ENCODE measurements around the gene KIAA2012.

The KIAA2012 gene

DNA sequence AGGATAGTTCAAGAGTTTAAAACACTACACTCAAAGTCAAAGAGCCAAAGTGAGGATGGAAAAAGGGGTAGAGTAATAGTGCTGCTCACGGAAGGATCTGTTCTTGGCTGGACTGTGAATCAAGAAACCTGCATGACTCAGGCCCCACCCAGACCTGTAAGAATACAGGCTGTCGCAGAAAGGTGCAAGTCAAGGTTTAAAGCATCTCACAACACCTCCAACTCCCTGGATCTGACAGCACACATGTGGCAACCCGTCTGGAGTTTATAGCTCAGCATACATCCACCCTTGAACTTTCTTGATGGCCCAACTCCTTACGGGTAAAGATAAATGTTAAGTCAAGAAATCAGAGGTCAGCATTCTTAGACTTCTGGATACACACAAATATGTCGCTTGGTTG lies 6.3 kb downstream of the KIAA2012 start:
- Histone ChIP-seq H3K4me1 (ENCODE audit: low read length) (no peaks in the 10 kb centered on the region), H3K27ac (ENCODE audit: low read length) (no peak overlapping the region), H2AFZ (ENCODE audit: low read depth, low read length) (no peak overlapping the region), H3K79me2 (ENCODE audit: low read length) (no peaks in the 10 kb centered on the region), H3K4me2 (ENCODE audit: low read length) (no peak overlapping the region), H4K20me1 (ENCODE audit: insufficient read depth, low read length) (no peaks in the 10 kb centered on the region), H3K27me3 (ENCODE audit: low read depth, low read length) (no peaks in the 10 kb centered on the region), H3K4me3 (ENCODE audit: low read length) (no peak overlapping the region), H3K9ac (ENCODE audit: low read length) (no peak overlapping the region), H3K9me3 (ENCODE audit: insufficient read depth, low read length) (no peaks in the 10 kb centered on the region), H3K36me3 (replicated peaks; ENCODE audit: low read depth, low read length) (no peaks in the 10 kb centered on the region)
- TF ChIP-seq CTCF (IDR thresholded peaks at IDR 0.05; ENCODE audit: low read depth, low read length), result no peak
- TF ChIP-seq EZH2phosphoT487 (IDR thresholded peaks at IDR 0.05; ENCODE audit: low read depth), result no peak

- no peak overlapping the region for H3K9ac ChIP-seq (ENCODE audit: low read length)
- H3K4me3 ChIP-seq (ENCODE audit: low read length), result no peak overlapping the region
- no peaks in the 10 kb centered on the region for H4K20me1 ChIP-seq (ENCODE audit: insufficient read depth, low read length)
- no peaks in the 10 kb centered on the region for H3K36me3 ChIP-seq (replicated peaks; ENCODE audit: low read depth, low read length)
- no peak overlapping the region for H2AFZ ChIP-seq (ENCODE audit: low read depth, low read length)
- H3K27me3 ChIP-seq (ENCODE audit: low read depth, low read length), result no peaks in the 10 kb centered on the region
- H3K79me2 ChIP-seq (ENCODE audit: low read length), result no peaks in the 10 kb centered on the region
- no peaks in the 10 kb centered on the region for H3K9me3 ChIP-seq (ENCODE audit: insufficient read depth, low read length)
- no peak overlapping the region for H3K4me2 ChIP-seq (ENCODE audit: low read length)
- TF ChIP-seq CTCF (IDR thresholded peaks at IDR 0.05; ENCODE audit: low read depth, low read length) (no peak), EZH2phosphoT487 (IDR thresholded peaks at IDR 0.05; ENCODE audit: low read depth) (no peak)
- no peaks in the 10 kb centered on the region for H3K4me1 ChIP-seq (ENCODE audit: low read length)
- no peak overlapping the region for H3K27ac ChIP-seq (ENCODE audit: low read length)
Measured at GRCh38 chr2:202084265-202084664, 11.2 kb downstream of the KIAA2012 start.

DNA sequence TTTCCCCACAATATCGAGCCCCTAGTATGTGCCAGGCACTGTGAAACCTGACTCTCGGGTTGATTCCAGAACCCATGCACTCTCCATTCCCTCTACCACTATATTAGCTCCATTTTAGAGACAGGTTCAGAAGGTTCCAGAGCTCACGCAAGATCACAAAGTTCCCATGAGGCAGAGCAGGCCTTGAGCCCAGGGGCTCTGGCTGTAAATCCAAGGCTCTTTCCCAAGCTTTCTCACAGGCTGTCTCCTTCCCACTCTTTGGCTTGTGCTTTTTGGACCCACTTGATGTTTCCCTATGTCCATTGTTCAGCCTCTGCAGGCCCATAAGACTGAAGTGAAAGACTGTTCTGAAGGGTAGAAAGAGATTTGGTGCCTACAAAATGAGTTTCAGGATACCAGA lies 15.7 kb downstream of the KIAA2012 start:
- H3K4me3 ChIP-seq (ENCODE audit: low read length), result no peak overlapping the region
- no peaks in the 10 kb centered on the region for H3K79me2 ChIP-seq (ENCODE audit: low read length)
- H3K36me3 ChIP-seq (replicated peaks; ENCODE audit: low read depth, low read length), result no peaks in the 10 kb centered on the region
- H3K4me1 ChIP-seq (ENCODE audit: low read length), result no peaks in the 10 kb centered on the region
- TF ChIP-seq EZH2phosphoT487 (IDR thresholded peaks at IDR 0.05; ENCODE audit: low read depth), result no peak
- no peak for TF ChIP-seq CTCF (IDR thresholded peaks at IDR 0.05; ENCODE audit: low read depth, low read length)
- no peak overlapping the region for H3K27ac ChIP-seq (ENCODE audit: low read length)
- no peaks in the 10 kb centered on the region for H3K9me3 ChIP-seq (ENCODE audit: insufficient read depth, low read length)
- no peak overlapping the region for H3K4me2 ChIP-seq (ENCODE audit: low read length)
- H3K9ac ChIP-seq (ENCODE audit: low read length), result no peak overlapping the region
- H4K20me1 ChIP-seq (ENCODE audit: insufficient read depth, low read length), result no peaks in the 10 kb centered on the region
- no peak overlapping the region for H2AFZ ChIP-seq (ENCODE audit: low read depth, low read length)
- no peaks in the 10 kb centered on the region for H3K27me3 ChIP-seq (ENCODE audit: low read depth, low read length)

- no peak overlapping the region for H3K27ac ChIP-seq (ENCODE audit: low read length)
Measured at GRCh38 chr2:202090530-202090929, 17.5 kb downstream of the KIAA2012 start.

More at GRCh38 chr2:202090530-202090929, 17.5 kb downstream of the KIAA2012 start:
- H3K36me3 ChIP-seq (replicated peaks; ENCODE audit: low read depth, low read length), result no peaks in the 10 kb centered on the region
- H2AFZ ChIP-seq (ENCODE audit: low read depth, low read length), result no peak overlapping the region
- no peak for TF ChIP-seq CTCF (IDR thresholded peaks at IDR 0.05; ENCODE audit: low read depth, low read length)
- no peak for TF ChIP-seq EZH2phosphoT487 (IDR thresholded peaks at IDR 0.05; ENCODE audit: low read depth)
- no peak overlapping the region for H3K4me3 ChIP-seq (ENCODE audit: low read length)
- H3K79me2 ChIP-seq (ENCODE audit: low read length), result no peaks in the 10 kb centered on the region
- no peak overlapping the region for H3K9ac ChIP-seq (ENCODE audit: low read length)
- no peaks in the 10 kb centered on the region for H4K20me1 ChIP-seq (ENCODE audit: insufficient read depth, low read length)
- no peaks in the 10 kb centered on the region for H3K9me3 ChIP-seq (ENCODE audit: insufficient read depth, low read length)
- H3K4me2 ChIP-seq (ENCODE audit: low read length), result no peak overlapping the region
- no peaks in the 10 kb centered on the region for H3K4me1 ChIP-seq (ENCODE audit: low read length)
- no peaks in the 10 kb centered on the region for H3K27me3 ChIP-seq (ENCODE audit: low read depth, low read length)

Measured in OCI-LY3 (cell line).